Kasumi-1 (cell line): ENCODE data around the gene HBB.

Experiments
- DNase-seq, 2 experiments: peaks; one replicate each; lab custom pipeline; 2025; lab: John Stamatoyannopoulos, UW

Gene HBB

DNA sequence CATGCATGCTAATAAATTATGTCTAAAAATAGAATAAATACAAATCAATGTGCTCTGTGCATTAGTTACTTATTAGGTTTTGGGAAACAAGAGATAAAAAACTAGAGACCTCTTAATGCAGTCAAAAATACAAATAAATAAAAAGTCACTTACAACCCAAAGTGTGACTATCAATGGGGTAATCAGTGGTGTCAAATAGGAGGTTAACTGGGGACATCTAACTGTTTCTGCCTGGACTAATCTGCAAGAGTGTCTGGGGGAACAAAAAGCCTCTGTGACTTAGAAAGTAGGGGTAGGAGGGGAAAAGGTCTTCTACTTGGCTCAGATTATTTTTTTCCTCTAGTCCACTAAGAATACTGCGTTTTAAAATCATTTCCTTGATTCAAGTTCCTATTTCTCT is 810 bp upstream of the HBB start:
- no peak for DNase-seq

DNA sequence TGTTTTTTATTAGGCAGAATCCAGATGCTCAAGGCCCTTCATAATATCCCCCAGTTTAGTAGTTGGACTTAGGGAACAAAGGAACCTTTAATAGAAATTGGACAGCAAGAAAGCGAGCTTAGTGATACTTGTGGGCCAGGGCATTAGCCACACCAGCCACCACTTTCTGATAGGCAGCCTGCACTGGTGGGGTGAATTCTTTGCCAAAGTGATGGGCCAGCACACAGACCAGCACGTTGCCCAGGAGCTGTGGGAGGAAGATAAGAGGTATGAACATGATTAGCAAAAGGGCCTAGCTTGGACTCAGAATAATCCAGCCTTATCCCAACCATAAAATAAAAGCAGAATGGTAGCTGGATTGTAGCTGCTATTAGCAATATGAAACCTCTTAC is 1.4 kb downstream of the HBB start:
- DNase-seq: no peak

DNA sequence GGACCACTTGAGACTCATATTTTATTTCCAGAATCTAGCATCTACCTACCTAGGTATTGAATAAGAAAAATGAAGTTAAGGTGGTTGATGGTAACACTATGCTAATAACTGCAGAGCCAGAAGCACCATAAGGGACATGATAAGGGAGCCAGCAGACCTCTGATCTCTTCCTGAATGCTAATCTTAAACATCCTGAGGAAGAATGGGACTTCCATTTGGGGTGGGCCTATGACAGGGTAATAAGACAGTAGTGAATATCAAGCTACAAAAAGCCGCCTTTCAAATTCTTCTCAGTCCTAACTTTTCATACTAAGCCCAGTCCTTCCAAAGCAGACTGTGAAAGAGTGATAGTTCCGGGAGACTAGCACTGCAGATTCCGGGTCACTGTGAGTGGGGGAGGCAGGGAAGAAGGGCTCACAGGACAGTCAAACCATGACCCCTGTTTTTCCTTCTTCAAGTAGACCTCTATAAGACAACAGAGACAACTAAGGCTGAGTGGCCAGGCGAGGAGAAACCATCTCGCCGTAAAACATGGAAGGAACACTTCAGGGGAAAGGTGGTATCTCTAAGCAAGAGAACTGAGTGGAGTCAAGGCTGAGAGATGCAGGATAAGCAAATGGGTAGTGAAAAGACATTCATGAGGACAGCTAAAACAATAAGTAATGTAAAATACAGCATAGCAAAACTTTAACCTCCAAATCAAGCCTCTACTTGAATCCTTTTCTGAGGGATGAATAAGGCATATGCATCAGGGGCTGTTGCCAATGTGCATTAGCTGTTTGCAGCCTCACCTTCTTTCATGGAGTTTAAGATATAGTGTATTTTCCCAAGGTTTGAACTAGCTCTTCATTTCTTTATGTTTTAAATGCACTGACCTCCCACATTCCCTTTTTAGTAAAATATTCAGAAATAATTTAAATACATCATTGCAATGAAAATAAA is 2.1 kb downstream of the HBB start:
- DNase-seq: no peak

DNA sequence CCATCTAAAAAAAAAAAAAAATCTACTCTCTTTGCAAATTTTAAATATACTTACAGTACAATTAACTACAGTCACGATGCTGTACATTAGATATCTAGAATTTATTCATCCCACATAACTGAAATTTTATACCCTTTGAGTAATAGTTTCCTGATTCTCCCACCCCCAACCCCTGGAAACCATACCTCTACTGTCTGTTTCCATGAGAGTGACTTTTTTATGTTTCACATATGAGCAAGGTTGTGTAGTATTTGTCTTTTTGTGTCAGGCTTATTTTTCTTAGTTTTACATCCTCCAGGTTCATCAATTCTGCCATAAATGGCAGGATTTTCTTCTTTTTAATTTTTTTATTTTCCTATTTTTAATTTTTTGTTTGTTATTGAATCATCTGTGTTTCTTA is 3.2 kb downstream of the HBB start:
- no peak for DNase-seq

DNA sequence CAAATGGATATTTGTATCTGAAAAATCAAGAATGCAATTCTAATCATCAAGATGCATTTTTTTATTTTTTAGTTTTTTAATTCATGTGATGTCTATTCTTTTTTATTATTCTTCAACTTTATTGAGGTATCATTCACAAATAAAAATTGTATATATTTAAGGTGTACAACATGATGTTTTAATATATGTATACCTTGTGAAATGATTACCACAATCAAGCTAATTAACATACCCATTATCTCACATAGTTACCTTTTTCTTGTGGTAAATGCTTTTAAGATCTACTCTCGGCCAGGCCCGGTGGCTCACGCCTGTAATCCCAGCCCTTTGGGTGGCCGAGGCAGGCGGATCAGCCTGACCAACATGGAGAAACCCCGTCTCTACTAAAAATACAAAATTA is 3.7 kb downstream of the HBB start:
- no peak for DNase-seq

DNA sequence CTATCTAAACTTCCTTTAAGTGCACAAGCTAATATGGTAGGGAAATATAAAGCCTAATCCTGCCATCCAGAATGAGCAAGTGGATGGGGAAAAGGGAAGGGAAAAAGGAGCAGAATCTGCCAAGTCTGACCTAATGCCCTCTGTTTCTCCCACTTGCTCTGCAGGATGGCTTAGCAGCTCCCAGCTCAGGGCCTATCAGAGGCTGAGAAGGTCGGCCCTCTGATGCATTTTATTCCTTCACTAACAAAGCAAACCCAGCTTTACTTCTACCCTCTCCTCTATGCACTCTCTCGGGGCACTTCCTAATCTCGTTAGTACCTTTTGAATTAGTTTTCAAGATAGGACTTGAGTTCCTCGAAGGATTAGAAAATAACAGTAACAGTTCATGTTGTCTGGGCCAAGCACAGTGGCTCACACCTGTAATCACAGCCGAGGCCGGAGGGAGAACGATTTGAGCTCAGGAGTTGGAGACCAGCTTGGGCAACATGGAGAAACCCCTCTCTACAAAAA is 16.4 kb downstream of the HBB start:
- no peak for DNase-seq

DNA sequence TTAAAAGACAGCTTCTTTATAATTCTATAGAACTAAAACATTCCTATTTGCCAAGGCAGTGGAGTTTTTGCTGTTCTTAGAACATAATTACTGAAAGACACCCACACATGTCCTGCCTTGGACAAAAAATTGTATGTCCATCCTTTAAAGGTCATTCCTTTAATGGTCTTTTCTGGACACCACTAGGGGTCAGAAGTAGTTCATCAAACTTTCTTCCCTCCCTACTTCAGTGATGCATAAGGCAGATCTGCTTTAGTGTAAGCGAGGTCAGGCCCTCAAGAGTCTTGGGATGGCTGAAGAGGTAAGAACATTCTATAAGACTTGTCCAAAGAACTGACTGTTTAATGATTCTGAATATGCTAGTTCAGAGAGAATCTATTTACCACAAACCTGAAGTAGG is 22.1 kb downstream of the HBB start:
- no peak for DNase-seq

DNA sequence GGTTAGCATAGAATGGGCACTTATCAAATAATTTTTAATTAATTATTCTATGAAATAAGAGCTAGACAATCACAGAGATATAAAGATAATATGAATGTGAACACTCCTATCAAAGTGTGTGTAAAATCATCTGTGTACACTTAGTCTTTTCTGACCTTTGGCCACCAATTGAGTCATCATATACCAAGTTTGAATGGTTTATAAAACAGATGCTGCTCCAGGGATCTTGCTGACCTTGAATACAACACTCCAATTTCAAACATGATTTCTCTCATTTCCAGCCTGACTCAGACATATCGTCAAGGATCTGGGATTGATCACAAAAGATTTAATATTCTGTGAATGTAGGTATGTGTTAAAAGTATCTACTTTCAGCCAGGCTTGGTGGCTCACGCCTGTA is 23.5 kb downstream of the HBB start:
- DNase-seq: no peak

DNA sequence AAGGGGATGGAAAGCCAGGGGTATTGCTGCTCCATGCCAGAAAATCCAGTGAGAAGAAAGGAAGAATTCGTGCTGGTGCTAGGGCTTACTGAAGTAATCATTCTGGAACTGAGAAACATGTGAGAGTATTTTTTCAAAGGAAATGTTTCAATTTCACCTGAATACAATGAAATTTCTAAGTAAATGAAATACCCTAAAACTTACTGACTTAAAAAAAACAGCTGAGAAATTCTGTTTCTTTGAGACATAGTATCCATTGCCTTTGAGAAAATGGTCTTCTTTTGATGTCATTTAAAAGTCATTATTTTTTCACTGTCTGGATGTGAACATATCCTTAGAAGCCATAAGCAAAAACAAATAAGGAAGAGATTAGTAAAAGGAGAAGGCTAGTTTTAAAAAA is 26.3 kb downstream of the HBB start, which contains the start of gene OR51V1:
OR51V1 (minus strand) TSS at position 101 of the 400 bp plus-strand sequence; CDS start at position 101, 0 bp downstream.
- DNase-seq: no peak

DNA sequence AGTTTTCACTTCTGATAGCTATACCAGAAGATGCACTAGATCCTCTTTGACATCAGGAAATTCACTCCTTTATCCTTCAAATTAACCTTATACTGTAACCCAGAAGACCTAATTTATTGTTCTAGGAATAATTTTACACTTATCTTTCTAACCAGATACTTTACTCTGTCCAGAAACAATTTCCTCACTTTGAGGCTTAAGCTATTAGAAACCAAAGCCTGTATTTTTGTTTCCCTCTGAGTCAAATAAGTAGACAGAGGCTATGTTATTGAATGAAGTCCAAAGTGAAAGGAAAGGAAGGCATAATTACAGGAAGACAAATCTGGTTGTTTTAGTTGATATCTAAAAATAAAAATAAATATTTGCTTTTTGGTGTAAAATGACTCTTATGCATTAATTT is 28.6 kb downstream of the HBB start:
- DNase-seq: no peak

DNA sequence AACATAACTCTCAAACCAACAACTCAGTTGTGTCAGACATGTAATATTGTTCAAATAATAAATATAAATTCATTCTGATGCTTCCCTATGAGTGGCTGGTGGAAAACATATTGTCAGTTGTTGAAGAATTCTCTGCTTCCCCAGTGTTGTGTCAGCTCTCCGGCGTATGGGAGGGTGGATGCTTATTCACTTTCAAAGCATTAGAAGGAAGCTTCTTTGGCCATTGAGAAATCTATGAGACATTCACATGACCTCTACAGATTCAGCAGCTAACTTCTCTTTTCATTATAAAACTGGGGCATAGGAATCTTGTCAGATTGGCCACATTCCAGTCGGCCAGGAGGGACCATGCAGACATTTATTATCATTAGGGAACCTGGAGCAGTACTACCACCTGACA is 29.3 kb downstream of the HBB start:
- DNase-seq: no peak

DNA sequence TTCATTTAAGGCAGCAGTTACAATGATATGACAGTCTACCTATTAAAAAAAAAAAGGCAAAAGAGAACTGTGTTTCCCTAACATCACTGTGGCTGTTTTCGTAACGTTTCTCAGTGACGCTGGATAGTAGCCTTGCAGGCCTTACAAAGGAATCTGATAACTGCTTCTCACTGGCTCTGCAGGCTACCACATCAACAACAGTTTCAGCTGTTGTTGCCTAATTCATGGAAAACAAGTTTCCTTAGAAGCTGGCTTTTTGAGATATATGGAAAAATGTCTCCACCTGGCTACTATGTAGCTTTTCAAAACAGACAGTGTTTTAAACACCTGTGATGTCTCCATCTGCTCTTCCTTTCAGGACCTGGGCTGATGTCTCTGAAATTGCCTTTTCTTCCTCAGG is 30.1 kb downstream of the HBB start:
- no peak for DNase-seq

DNA sequence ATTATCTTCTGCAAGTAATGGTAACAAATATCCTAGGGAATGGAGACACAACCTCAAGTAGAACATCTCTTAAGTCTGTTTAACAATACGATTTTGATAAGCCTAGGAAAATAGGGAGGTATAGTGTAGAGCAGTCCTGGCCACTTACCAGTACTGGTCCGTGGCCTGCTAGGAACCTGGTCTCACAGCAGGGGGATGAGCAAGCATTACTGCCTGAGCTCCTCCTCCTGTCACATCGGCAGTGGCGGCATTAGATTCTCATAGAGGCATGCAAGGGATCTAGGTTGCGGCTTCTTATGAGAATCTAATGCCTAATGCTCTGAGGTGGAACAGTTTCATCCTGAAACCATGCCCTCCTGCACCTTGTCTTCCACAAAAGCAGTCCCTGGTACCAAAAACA is 30.8 kb downstream of the HBB start:
- DNase-seq: no peak

DNA sequence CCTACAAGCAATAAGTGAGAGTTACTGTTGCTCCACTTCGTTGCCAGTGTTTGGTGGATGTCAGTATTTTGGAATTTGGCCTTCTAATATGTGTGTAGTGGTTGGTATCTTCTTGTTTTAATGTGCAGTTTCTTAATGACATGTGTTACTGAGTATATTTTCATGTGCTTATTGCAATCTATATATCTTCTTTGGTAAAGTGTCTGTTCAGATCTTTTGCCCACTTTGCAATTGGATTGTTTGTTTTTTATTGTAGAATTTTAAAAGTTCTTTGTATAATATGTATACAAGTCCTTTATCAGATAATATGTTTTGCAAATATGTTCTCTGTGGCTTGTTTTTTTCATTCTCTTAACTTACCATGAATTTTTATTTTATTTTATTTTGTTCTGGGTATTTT is 34.1 kb downstream of the HBB start:
- no peak for DNase-seq

DNA sequence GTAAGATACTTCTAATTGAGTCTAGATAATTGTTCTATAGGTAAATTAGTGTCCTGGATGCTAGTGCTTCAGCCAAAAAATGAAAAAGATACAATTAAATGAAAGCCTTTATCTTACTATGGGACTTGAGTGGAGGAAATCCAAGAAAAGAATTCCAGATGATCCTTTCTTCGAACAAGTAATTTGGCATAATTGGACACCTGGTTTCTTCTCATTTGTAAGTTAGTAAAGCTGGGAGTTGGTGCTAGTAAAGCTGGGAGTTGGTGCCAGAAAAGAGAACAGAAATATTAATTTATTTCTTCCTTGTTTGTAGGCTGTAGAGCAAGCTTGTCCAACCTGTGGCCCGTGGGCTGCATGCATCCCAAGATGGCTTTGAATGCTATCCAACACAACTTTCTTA is 38.7 kb downstream of the HBB start:
- no peak for DNase-seq

DNA sequence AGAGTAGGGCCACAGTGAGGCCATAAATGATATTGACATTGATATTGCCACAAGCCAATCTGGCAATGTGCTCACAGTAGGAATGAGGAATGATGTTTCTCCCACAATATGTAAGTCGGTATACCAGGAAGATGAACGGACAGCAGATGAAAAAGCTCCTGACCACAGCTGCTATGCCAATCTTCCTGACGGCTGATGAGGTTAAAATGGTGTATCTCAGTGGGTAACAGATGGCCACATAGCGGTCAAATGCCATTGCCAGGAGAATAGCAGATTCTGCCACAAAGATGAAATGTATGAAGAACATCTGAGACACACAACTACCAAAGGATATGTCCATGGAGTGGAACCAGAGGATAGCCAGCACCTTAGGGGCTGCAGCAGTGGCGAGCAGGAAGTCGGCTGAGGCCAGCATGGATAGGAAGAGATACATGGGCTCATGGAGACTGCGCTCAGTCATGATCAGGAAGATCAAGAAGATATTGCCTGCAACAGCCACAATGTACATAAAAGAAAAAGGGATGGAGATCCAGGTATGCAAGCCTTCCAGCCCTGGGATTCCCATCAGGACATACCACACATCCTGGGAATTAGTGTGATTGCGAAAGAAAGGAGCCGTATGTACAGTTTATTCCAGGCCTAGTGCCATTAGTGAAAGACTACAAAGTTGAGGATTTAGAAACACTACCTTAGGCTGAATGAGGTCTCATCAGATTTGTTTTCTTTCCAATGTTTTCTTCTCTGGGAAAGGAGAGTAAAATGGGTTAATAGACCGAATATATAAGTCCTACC is 48.6 kb downstream of the HBB start:
- no peak for DNase-seq
